Activated T-cell treated with anti-CD3 and anti-CD28 coated beads for 48 hours (primary cell): ENCODE measurements around the gene TDO2.
"Not testable (repeated sequence)": the region's sequence is repeated elsewhere in the genome, so short reads cannot be mapped to it uniquely, and the experiment has no call there.

ENCODE experiments used
- DNase-seq: peaks from one replicate; pipeline ENCODE4 v3.0.0-alpha.2; 2020; ENCODE audit warnings: low read depth

The TDO2 gene

GRCh38 chr4:155908187-155909139 is 5.0 kb downstream of the TDO2 start:
- DNase-seq = no peak

GRCh38 chr4:155909615-155910226 is 6.2 kb downstream of the TDO2 start:
- no peak for DNase-seq

- no peak for DNase-seq
Observed at GRCh38 chr4:155911905-155912304, 8.4 kb downstream of the TDO2 start.

- DNase-seq = no peak
Observed at GRCh38 chr4:155914782-155915181, 11.3 kb downstream of the TDO2 start.

DNA sequence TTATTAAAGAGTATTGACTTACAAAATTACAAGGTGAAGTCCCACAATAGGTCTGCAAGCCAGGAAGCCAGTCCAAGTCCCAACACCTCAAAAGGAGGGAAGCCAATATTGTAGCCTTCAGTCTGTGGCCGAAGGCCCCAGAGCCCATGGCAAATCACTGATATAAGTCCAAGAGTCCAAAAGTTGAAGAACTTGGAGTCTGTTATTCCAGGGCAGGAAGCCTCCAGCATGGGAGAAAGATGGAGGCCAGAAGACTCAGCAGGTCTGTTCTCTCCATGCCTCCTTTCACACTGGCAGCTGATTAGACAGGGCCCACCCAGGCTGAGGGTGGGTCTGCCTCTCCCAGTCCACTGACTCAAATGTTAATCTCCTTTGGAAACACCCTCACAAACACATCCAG is 18.1 kb downstream of the TDO2 start:
- no peak for DNase-seq

GRCh38 chr4:155924637-155925036 is 21.1 kb downstream of the TDO2 start:
- DNase-seq = no peak

- no peak for DNase-seq
Observed at GRCh38 chr4:155929833-155930232, 26.3 kb downstream of the TDO2 start.

DNA sequence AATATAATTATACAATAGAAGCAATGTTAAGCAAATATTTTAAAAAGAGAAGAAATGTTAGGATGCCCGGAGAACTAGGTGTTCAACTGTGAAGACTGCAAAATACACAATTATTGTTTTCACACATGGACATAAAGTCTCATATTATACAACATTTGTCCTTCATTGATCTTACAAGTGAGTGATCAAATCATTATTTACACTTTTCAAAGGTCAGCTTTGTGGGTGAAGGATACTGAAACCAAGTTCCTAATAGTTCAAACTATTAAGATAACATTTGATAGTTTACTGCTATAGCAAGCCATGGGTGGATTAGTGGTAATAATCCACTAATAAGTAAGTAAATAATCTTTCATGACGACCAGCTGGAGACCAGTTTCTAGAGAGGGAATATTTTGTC is 26.8 kb downstream of the TDO2 start:
- DNase-seq = no peak

- DNase-seq = no peak
Observed at GRCh38 chr4:155931634-155932033, 28.1 kb downstream of the TDO2 start.

DNA sequence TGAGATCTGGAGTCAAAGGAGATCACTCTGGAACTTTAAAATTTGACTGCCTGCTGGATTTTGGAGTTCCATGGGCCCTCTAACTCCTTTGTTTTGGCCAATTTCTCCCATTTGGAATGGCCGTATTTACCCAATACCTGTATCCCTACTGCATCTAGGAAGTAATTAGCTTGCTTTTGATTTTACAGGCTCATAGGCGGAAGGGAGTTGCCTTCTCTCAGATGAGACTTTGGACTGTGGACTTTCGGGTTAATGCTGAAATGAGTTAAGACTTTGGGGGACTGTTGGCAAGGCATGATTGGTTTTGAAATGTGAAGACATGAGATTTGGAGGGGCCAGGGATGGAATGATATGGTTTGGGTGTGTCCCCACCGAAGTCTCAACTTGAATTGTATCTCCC is 31.1 kb downstream of the TDO2 start:
- DNase-seq = not testable (repeated sequence)

DNA sequence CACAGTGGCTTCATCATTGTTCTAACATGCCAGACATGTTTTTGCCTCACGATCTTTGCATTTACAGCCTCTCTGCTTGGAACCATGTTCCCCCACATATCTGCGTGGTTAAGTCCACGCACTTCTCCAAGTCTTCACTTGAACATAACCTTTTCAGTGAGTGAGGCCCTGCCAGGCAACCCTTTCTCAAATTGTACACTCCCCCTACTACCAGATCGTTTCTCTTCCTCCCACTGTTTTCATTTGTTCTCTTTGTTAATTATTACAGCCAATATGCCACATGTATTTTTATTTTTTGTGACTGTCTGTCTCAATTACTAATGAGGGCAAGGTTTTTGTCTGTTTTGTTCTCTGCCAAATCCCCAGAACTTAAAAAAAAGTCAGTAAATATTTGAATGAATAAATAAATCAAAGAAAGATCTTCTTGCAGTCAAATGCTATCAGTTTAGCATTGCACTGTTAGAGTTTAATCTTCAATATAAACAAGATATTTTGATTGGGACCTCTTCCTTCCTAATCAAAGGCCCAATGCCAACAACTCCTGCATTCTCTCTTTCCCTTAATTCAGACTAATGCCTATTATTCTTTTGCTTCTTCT is 32.0 kb downstream of the TDO2 start:
- no peak for DNase-seq

GRCh38 chr4:155941085-155941790 is 37.7 kb downstream of the TDO2 start:
- no peak for DNase-seq

DNA sequence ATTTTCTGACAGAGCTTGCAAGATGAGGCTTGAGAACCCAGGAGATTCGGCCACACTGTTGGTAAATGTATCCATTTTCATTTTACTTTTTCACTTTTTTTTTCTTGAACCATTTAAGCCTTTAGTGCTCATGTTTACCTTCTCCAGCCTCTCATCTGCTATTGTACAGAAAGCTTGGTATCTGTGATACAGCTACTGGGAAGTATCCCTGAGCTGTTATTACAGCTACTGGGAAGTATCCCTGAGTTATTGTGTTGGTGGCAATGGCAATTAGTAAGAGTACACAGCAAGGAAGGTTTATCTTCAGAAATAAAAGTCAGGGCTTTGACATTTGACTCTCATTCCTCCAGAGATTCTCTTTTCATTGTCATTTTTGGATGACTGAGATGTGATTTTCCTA is 38.3 kb downstream of the TDO2 start:
- no peak for DNase-seq

DNA sequence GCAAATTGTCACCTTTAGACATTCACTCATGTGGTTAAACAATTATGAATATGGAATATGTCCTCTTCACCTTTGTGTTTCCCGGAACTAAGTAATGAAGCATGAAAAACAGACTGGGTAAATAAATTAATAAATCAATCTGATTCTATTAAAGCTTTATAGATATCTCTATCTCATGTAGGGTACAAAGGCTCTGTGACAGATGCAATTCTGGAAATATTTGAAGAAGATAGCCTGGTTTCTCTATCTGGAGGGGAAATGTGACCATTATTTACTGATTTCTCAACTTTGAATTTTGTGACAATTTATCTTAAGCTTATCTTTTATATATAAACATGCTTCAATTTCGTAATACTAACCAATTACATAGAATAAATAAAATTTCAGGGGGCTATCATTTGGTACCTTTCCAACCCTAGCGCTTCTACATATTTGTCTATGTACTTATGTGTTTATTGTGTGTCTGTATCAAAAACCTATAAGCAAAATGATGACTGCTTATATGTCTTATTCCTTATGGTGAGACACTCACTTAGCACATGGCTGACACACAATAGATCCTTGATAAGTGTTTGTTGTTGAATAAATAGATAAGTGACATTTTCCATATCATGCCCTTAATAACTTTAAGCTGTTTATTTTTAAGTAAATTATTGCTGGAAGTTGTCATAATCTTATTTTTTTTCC is 40.3 kb downstream of the TDO2 start:
- no peak for DNase-seq

DNA sequence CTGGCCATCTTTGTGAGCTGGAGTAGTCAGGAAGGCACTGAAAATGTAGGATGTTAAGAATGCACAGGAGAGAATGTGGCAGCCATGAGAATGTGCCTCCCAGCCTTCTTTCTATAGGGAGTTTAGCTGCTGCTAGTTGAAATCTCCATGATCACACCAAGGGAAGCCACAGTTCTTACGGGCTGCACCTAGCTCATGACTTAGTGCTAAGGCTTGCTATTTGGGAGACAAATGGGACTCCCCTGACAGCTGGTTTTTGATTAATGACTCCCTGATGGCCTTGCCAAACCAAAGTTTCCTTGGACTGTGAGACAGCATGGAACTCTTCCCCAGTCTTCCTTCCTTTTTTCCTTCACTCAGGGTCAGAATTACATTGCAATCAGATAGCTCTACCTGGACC is 41.0 kb downstream of the TDO2 start:
- no peak for DNase-seq

DNA sequence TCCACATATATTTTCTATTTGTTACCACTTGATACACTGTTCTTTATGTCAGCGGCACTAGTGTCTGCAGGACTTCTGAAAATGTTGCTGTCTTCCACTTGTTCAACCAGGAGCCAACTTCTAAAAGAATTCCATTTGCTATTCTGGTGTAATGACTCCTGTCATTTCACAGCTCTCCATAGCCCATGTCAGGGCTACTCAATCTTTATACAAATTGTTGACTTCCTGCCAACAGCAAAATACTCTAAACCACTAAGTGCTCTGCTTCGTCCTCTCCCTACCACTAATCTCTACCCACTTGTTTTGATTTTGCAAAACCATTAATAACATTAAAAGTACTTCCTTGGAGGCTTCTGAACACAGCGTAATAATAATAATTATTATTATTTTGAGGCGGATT is 43.0 kb downstream of the TDO2 start:
- no peak for DNase-seq

DNA sequence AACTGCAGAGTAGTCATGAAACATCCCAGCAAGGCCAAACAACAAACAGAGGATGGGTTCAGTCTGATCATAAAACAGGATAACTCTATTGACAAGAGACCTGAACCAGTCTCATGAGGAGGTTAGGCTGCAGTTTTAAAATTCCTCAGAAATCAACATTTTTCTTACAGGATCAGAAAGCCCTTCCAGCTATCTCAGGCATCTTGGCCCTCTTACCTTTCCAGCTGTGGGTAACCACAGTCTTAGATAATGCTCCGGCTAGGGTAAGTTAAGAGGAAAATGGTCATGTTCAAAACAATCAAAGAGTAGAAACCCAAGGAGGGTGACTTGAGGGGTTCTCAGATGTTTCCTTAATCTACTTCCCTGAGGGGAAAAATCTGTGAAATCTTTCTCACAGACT is 45.0 kb downstream of the TDO2 start:
- no peak for DNase-seq

- DNase-seq = no peak
Observed at GRCh38 chr4:155950461-155950860, 47.0 kb downstream of the TDO2 start.

- no peak for DNase-seq
Observed at GRCh38 chr4:155952501-155952901, 49.0 kb downstream of the TDO2 start.

GRCh38 chr4:155953151-155954117 is 49.9 kb downstream of the TDO2 start, which contains the start of gene CTSO:
Gene CTSO (minus strand): TSS chr4:155953866. CDS start chr4:155953847, 19 bp downstream.
- peak; percentile 57 for DNase-seq
